Measurements from ENCODE around the gene AURKB. TPM values are rescaled to one million over a fixed set of nuclear protein-coding genes. Genes with fewer than 3 reads are reported as not detected.
A peak's percentile ranks its signal among the peaks of the same experiment; 100 is the strongest.
"Not testable (repeated sequence)": the region's sequence is repeated elsewhere in the genome, so short reads cannot be mapped to it uniquely, and the experiment has no call there.

Gene AURKB
- total RNA-seq, 1 donor: 3.6 TPM

GRCh38 chr17:8255499-8255898 lies 45.1 kb upstream of the AURKB start:
- H3K4me3 ChIP-seq (ENCODE audit: insufficient read depth, low read length): no peak overlapping the region
- no peaks in the 10 kb centered on the region for H3K9me3 ChIP-seq (ENCODE audit: low read depth, low read length)
- no peak for DNase-seq (ENCODE audit: insufficient read length, low spot score, missing footprints)
- no peaks in the 10 kb centered on the region for H3K4me1 ChIP-seq (ENCODE audit: insufficient read depth, low read length)
- peak; percentile 23 for TF ChIP-seq CTCF (IDR thresholded peaks at IDR 0.05; ENCODE audit: extremely low read depth, low read depth, low read length)
- peaks cover 20% of the 10 kb centered on the region for H3K79me2 ChIP-seq (ENCODE audit: insufficient read depth, low read length)
- H4K20me1 ChIP-seq (ENCODE audit: insufficient read depth, low read length): no peaks in the 10 kb centered on the region
- no peak overlapping the region for H2AFZ ChIP-seq (ENCODE audit: low read length)
- H3K36me3 ChIP-seq (ENCODE audit: insufficient read depth, low read length): peaks cover 29% of the 10 kb centered on the region
- H3K27me3 ChIP-seq (ENCODE audit: insufficient read depth, low read length): no peaks in the 10 kb centered on the region
- H3K27ac ChIP-seq (ENCODE audit: low read depth, low read length): no peak overlapping the region
- no peak overlapping the region for H3K4me2 ChIP-seq (ENCODE audit: insufficient read depth, low read length)

GRCh38 chr17:8254881-8255280 lies 44.5 kb upstream of the AURKB start:
- no peak for DNase-seq (ENCODE audit: insufficient read length, low spot score, missing footprints)
- no peak for TF ChIP-seq CTCF (IDR thresholded peaks at IDR 0.05; ENCODE audit: extremely low read depth, low read depth, low read length)
- peaks cover 25% of the 10 kb centered on the region for H3K36me3 ChIP-seq (ENCODE audit: insufficient read depth, low read length)

GRCh38 chr17:8253801-8254200 lies 43.4 kb upstream of the AURKB start:
- H3K27ac ChIP-seq (ENCODE audit: low read depth, low read length): no peak overlapping the region
- no peaks in the 10 kb centered on the region for H3K27me3 ChIP-seq (ENCODE audit: insufficient read depth, low read length)
- peaks cover 9% of the 10 kb centered on the region for H3K4me1 ChIP-seq (ENCODE audit: insufficient read depth, low read length)
- H3K4me3 ChIP-seq (ENCODE audit: insufficient read depth, low read length): no peak overlapping the region
- H3K4me2 ChIP-seq (ENCODE audit: insufficient read depth, low read length): no peak overlapping the region
- H3K79me2 ChIP-seq (ENCODE audit: insufficient read depth, low read length): peaks cover 34% of the 10 kb centered on the region
- no peak overlapping the region for H2AFZ ChIP-seq (ENCODE audit: low read length)
- peaks cover 22% of the 10 kb centered on the region for H3K36me3 ChIP-seq (ENCODE audit: insufficient read depth, low read length)
- DNase-seq (ENCODE audit: insufficient read length, low spot score, missing footprints): no peak
- H4K20me1 ChIP-seq (ENCODE audit: insufficient read depth, low read length): no peaks in the 10 kb centered on the region
- H3K9me3 ChIP-seq (ENCODE audit: low read depth, low read length): no peaks in the 10 kb centered on the region
- peak; percentile 20 for TF ChIP-seq CTCF (IDR thresholded peaks at IDR 0.05; ENCODE audit: extremely low read depth, low read depth, low read length)

More at GRCh38 chr17:8254881-8255280, 44.5 kb upstream of the AURKB start:
- Histone ChIP-seq H2AFZ (ENCODE audit: low read length) (no peak overlapping the region), H3K79me2 (ENCODE audit: insufficient read depth, low read length) (peaks cover 26% of the 10 kb centered on the region), H3K4me1 (ENCODE audit: insufficient read depth, low read length) (peaks cover 4% of the 10 kb centered on the region), H3K27me3 (ENCODE audit: insufficient read depth, low read length) (no peaks in the 10 kb centered on the region), H3K9me3 (ENCODE audit: low read depth, low read length) (no peaks in the 10 kb centered on the region), H3K27ac (ENCODE audit: low read depth, low read length) (no peak overlapping the region), H4K20me1 (ENCODE audit: insufficient read depth, low read length) (no peaks in the 10 kb centered on the region), H3K4me2 (ENCODE audit: insufficient read depth, low read length) (no peak overlapping the region), H3K4me3 (ENCODE audit: insufficient read depth, low read length) (no peak overlapping the region)

- H3K9me3 ChIP-seq (ENCODE audit: low read depth, low read length); H3K4me1 ChIP-seq (ENCODE audit: insufficient read depth, low read length); DNase-seq (ENCODE audit: insufficient read length, low spot score, missing footprints); H3K27me3 ChIP-seq (ENCODE audit: insufficient read depth, low read length); H2AFZ ChIP-seq (ENCODE audit: low read length); H3K27ac ChIP-seq (ENCODE audit: low read depth, low read length); H3K4me3 ChIP-seq (ENCODE audit: insufficient read depth, low read length); H3K4me2 ChIP-seq (ENCODE audit: insufficient read depth, low read length); H4K20me1 ChIP-seq (ENCODE audit: insufficient read depth, low read length): not testable (repeated sequence)
- Histone ChIP-seq H3K79me2 (ENCODE audit: insufficient read depth, low read length) (peaks cover 37% of the 10 kb centered on the region), H3K36me3 (ENCODE audit: insufficient read depth, low read length) (peaks cover 14% of the 10 kb centered on the region)
Measured at GRCh38 chr17:8251411-8251810, 41.0 kb upstream of the AURKB start.
